NT2/D1 (cell line): ENCODE measurements around the gene SP9.

Source experiments
- SUZ12 ChIP-seq: IDR thresholded peaks from 2 replicates; pipeline ENCODE4 v1.6.1; 2011; ENCODE audit not compliant: insufficient read length, insufficient read depth; ENCODE audit errors: extremely low read depth
- YY1 ChIP-seq: IDR thresholded peaks from 2 replicates; pipeline ENCODE4 v1.6.1; 2011; ENCODE audit not compliant: insufficient read length, insufficient read depth
- ZNF274 ChIP-seq: IDR thresholded peaks from 2 replicates; pipeline ENCODE4 v1.6.1; 2011; ENCODE audit warnings: mild to moderate bottlenecking, low read depth, low read length

DNA sequence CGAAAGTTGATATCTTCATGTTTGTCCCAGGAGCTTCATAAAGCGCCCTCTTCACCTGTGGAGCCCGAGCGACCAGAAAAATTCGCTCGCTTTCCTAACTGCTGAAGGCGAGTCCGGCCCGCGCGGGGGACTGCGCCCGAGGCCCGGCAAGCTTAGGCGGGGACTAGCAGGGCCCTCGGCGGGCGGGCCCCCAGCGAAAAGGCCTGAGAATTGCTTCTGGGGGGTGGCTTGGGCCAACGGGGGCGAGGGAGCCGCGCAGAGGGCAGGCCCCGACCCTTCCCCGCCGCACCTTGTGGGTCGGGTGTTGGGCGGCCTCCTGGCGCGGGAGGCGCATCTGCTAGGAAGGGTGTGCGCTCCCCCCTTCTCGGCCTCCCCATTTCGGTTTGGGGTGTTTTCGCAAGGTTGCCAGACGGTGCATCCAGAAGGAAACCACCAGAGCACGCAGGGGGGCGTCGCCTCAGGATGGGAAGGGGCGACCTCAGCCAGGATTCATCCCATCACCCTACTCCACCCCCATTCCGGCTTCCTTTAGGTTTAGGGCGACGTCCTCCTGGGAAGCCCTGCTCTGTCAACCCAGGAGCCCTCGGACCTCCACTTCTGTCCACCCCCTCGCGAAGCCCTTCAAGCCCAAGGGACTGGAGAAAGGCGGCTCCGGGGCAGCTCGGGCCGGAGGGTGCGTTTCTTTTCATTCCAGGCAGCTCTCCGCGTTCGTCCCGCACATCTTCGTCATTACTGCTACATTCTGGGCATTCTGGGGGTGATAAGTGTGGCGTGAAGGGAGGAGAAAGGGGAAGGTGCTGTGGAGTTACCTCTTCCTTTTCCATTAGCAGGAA, 9.1 kb downstream of the SP9 start:
- TF ChIP-seq YY1 (no peak), ZNF274 (no peak), SUZ12 (peak; percentile 95)
